CD14-positive monocyte (primary cell): ENCODE results near the gene MIS18BP1. TPM values are rescaled to one million over a fixed set of nuclear protein-coding genes. Genes with fewer than 3 reads are reported as not detected.
A peak's percentile ranks its signal among the peaks of the same experiment; 100 is the strongest.

Experiments used
- DNase-seq, 3 donors: peaks; one replicate each; pipeline ENCODE4 v3.0.0-alpha.2; 2011 to 2022
- H2AFZ ChIP-seq: 2 replicates; pipeline ENCODE4 v1.6.0; 2012; ENCODE audit warnings: mild to moderate bottlenecking, low read depth, low read length, inconsistent platforms; ENCODE audit not compliant: insufficient read depth, poor library complexity, severe bottlenecking
- H3K27ac ChIP-seq, 2 donors: 1 replicate in 1 of 2; 2 replicates in 1 of 2; pipeline ENCODE4 v1.5.1; 2012 to 2013; ENCODE audit warnings: low read length in 2 of 2, control low read depth in 1 of 2, inconsistent platforms in 1 of 2, low read depth in 1 of 2, mild to moderate bottlenecking in 1 of 2
- H3K27me3 ChIP-seq, 2 donors: one replicate each; pipeline versions ENCODE4 v1.6.0 to v1.6.1; 2011 to 2013; ENCODE audit warnings: low read length in 2 of 2; ENCODE audit not compliant: control insufficient read depth in 2 of 2, insufficient read depth in 2 of 2
- H3K36me3 ChIP-seq, 2 donors: replicated peaks in 1 of 2; 1 replicate in 1 of 2; 2 replicates in 1 of 2; pipeline versions ENCODE4 v1.5.1 to v1.6.1; 2012 to 2013; ENCODE audit warnings: low read length in 2 of 2, control low read depth in 1 of 2, inconsistent platforms in 1 of 2, mild to moderate bottlenecking in 1 of 2; ENCODE audit not compliant: insufficient read depth in 2 of 2, control insufficient read depth in 1 of 2
- H3K4me1 ChIP-seq, 2 donors: 1 replicate in 1 of 2; 2 replicates in 1 of 2; pipeline versions ENCODE4 v1.5.1 to v1.6.1; 2012 to 2013; ENCODE audit warnings: low read length in 2 of 2, control low read depth in 1 of 2, inconsistent platforms in 1 of 2, mild to moderate bottlenecking in 1 of 2, moderate library complexity in 1 of 2; ENCODE audit not compliant: insufficient read depth in 2 of 2, control insufficient read depth in 1 of 2
- H3K4me2 ChIP-seq: replicated peaks from 2 replicates; pipeline ENCODE3; 2012; ENCODE audit warnings: low read length, moderate library complexity, mild to moderate bottlenecking; ENCODE audit not compliant: poor library complexity, severe bottlenecking; ENCODE audit errors: extremely low read depth
- H3K4me3 ChIP-seq, 3 experiments: fragments of 200-600 bp in 1 of 3; sonication (generic) in 1 of 3; replicated peaks in 1 of 3; 1 replicate in 2 of 3; 2 replicates in 1 of 3; pipeline ENCODE4 v1.5.1; 2011 to 2013; ENCODE audit warnings: low read length in 3 of 3, mild to moderate bottlenecking in 3 of 3, control low read depth in 2 of 3, low read depth in 2 of 3, inconsistent platforms in 1 of 3, moderate library complexity in 1 of 3
- H3K79me2 ChIP-seq: 2 replicates; pipeline ENCODE4 v1.6.0; 2012; ENCODE audit warnings: mild to moderate bottlenecking, control low read depth, inconsistent platforms, low read length, moderate library complexity; ENCODE audit not compliant: insufficient read depth
- H3K9ac ChIP-seq: 2 replicates; pipeline ENCODE4 v1.6.0; 2017; ENCODE audit warnings: low read length, mild to moderate bottlenecking; ENCODE audit not compliant: insufficient read depth, poor library complexity, severe bottlenecking
- H3K9me3 ChIP-seq, 2 donors: replicated peaks in 1 of 2; 1 replicate in 1 of 2; 2 replicates in 1 of 2; pipeline versions ENCODE4 v1.5.1 to v1.6.1; 2012 to 2013; ENCODE audit warnings: low read length in 2 of 2, control low read depth in 1 of 2; ENCODE audit not compliant: control insufficient read depth in 1 of 2, insufficient read depth in 1 of 2
- H4K20me1 ChIP-seq: 2 replicates; pipeline ENCODE4 v1.6.0; 2012; ENCODE audit warnings: mild to moderate bottlenecking, low read length, control low read depth, moderate library complexity; ENCODE audit not compliant: insufficient read depth
- H3K27ac Mint-ChIP-seq, 7 donors: one replicate each; pipeline ENCODE4 v1.8.0; 2020; ENCODE audit warnings: mild to moderate bottlenecking in 7 of 7, mixed read lengths in 7 of 7, moderate library complexity in 6 of 7, inconsistent platforms in 2 of 7
- H3K27me3 Mint-ChIP-seq, 3 donors: one replicate each; pipeline ENCODE4 v1.8.0; 2021 to 2022; ENCODE audit warnings: low read depth in 3 of 3, mild to moderate bottlenecking in 3 of 3, mixed read lengths in 3 of 3, moderate library complexity in 3 of 3, inconsistent platforms in 1 of 3
- H3K36me3 Mint-ChIP-seq, 2 donors: one replicate each; pipeline ENCODE4 v1.8.0; 2020; ENCODE audit warnings: mixed read lengths in 2 of 2, inconsistent platforms in 1 of 2, mild to moderate bottlenecking in 1 of 2
- H3K4me1 Mint-ChIP-seq: one replicate; pipeline ENCODE4 v1.8.0; 2020; ENCODE audit warnings: mild to moderate bottlenecking, mixed read lengths
- H3K4me3 Mint-ChIP-seq, 2 donors: one replicate each; pipeline ENCODE4 v1.8.0; 2020; ENCODE audit warnings: mild to moderate bottlenecking in 2 of 2, mixed read lengths in 2 of 2, moderate library complexity in 1 of 2
- H3K9me3 Mint-ChIP-seq, 7 donors: one replicate each; pipeline ENCODE4 v1.8.0; 2020 to 2022; ENCODE audit warnings: mixed read lengths in 7 of 7, mild to moderate bottlenecking in 6 of 7, moderate library complexity in 6 of 7, inconsistent platforms in 2 of 7
- CTCF ChIP-seq: fragments of 200-600 bp; IDR thresholded peaks from one replicate; pipeline ENCODE4 v1.8.0; 2022; ENCODE audit warnings: antibody characterized with exemption, mild to moderate bottlenecking
- whole genome bisulfite sequencing: methylation state at CpG from one replicate; pipeline ENCODE4 v1.1.5; 2013; ENCODE audit warnings: missing lambda C conversion rate; ENCODE audit not compliant: insufficient coverage; 5-methylcytosine and 5-hydroxymethylcytosine counted together
- intact Hi-C, 2 donors: fragments of 100-400 bp; cut with micrococcal nuclease; formaldehyde crosslinking; loops; one replicate each; pipeline versions ENCODE4 v1.15.0 to v1.15.1; 2023
- polyA plus RNA-seq, 3 donors: library from polyadenylated mRNA; depleted of rRNA in 1 of 3; unstranded in 2 of 3; stranded (reverse) in 1 of 3; fragments of 300-500 nt in 2 of 3; fragments of >200 nt in 1 of 3; fragmentation: Illumina TruSeq in 2 of 3; gene quantifications; 1 replicate in 2 of 3; 2 replicates in 1 of 3; pipeline ENCODE4 v1.2.3, GENCODE V29; 2012 to 2021

Gene MIS18BP1
- polyA plus RNA-seq, 3 donors = 39.2 to 61.8 (median 45.6) TPM

DNA sequence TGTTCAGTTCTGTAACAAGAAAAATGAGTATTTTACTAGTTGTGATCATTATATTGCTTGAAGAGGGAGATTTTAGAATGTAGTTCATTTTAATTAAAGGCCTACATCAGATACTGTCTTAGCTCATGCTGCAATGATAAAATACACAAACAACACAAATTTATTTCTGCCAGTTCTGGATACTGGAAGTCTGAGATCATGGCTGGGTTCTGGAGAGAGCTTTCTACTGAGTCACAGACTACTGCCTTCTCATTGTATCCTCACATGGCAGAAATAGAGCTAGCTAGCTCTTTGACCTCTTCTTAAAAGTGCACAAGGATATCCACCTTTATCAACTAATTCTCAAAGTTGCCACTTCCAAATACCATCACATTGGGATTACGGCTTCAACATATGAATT lies 53.8 kb downstream of the MIS18BP1 start:
- H3K4me2 ChIP-seq = no peak overlapping the region
- no peaks in the 10 kb centered on the region for H3K4me1 ChIP-seq
- peaks cover 21 to 39% of the 10 kb centered on the region in 2 donors for H3K36me3 ChIP-seq
- TF ChIP-seq CTCF = no peak
- no peak for DNase-seq
- no peak overlapping the region for H3K4me3 ChIP-seq
- no peaks in the 10 kb centered on the region for H3K9me3 Mint-ChIP-seq
- H4K20me1 ChIP-seq = no peaks in the 10 kb centered on the region
- H3K4me1 Mint-ChIP-seq = no peaks in the 10 kb centered on the region
- H3K79me2 ChIP-seq = no peaks in the 10 kb centered on the region
- peaks cover 31 to 36% of the 10 kb centered on the region in 2 donors for H3K36me3 Mint-ChIP-seq
- H3K27ac Mint-ChIP-seq = peak overlapping the region in 1 of 7 donors; percentile 1
- H3K9ac ChIP-seq = no peak overlapping the region
- H3K27me3 ChIP-seq = no peaks in the 10 kb centered on the region
- peak overlapping the region in 1 of 2 donors; percentile 13 for H3K27ac ChIP-seq
- no CpG with 5 or more reads among the region's 1 CpG for WGBS
- no peak overlapping the region for H2AFZ ChIP-seq
- H3K4me3 Mint-ChIP-seq = no peak overlapping the region
- H3K9me3 ChIP-seq = no peaks in the 10 kb centered on the region
- no peaks in the 10 kb centered on the region for H3K27me3 Mint-ChIP-seq
- intact Hi-C loops = no loop called here

DNA sequence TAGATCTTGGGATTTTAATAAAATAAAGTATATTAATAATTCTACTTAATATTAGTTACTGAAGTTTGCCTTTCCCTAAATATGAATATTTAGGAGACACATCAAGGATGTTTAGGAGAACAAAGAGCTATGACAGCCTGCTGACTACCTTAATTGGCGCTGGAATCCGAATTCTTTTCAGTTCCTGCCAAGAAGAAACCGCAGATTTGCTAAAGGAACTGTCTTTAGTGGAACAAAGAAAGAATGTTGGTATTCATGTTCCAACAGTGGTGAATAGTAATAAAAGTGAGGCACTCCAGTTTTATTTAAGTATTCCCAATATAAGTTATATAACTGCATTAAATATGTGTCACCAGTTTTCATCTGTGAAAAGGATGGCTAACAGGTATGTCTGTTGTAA lies 54.5 kb downstream of the MIS18BP1 start:
- intact Hi-C loops = no loop called here
- H3K27ac Mint-ChIP-seq = no peak overlapping the region
- H3K9me3 ChIP-seq = no peaks in the 10 kb centered on the region
- no peaks in the 10 kb centered on the region for H3K4me1 ChIP-seq
- DNase-seq = no peak
- H3K9ac ChIP-seq = no peak overlapping the region
- H2AFZ ChIP-seq = no peak overlapping the region
- H3K27ac ChIP-seq = no peak overlapping the region
- no peak overlapping the region for H3K4me2 ChIP-seq
- no peaks in the 10 kb centered on the region for H3K9me3 Mint-ChIP-seq
- H3K79me2 ChIP-seq = no peaks in the 10 kb centered on the region
- no peaks in the 10 kb centered on the region for H3K4me1 Mint-ChIP-seq
- TF ChIP-seq CTCF = no peak
- H3K4me3 Mint-ChIP-seq = no peak overlapping the region
- H3K27me3 Mint-ChIP-seq = no peaks in the 10 kb centered on the region
- H4K20me1 ChIP-seq = no peaks in the 10 kb centered on the region
- peaks cover 29 to 30% of the 10 kb centered on the region in 2 donors for H3K36me3 Mint-ChIP-seq
- 100% methylated on average over 2 of the region's 3 CpGs for WGBS
- peaks cover 16 to 32% of the 10 kb centered on the region in 2 donors for H3K36me3 ChIP-seq
- no peak overlapping the region for H3K4me3 ChIP-seq
- no peaks in the 10 kb centered on the region for H3K27me3 ChIP-seq
